HepG2 (cell line): ENCODE data around the gene ANAPC1. TPM values are rescaled to one million over a fixed set of nuclear protein-coding genes. Genes with fewer than 3 reads are reported as not detected.
"Not testable (repeated sequence)": the region's sequence is repeated elsewhere in the genome, so short reads cannot be mapped to it uniquely, and the experiment has no call there.

ENCODE experiments used
- ATAC-seq: fragments of 200-7000 bp; cut with Tn5 transposase; 3 replicates; pipeline ENCODE4 v1.9.1; 2020; ENCODE audit warnings: mild to moderate bottlenecking, moderate library complexity
- BruUV-seq: library from RNA; stranded (reverse); fragments of 400-500 nt; replicated peaks from 2 replicates; lab custom pipeline; 2021; lab: Mats Ljungman, UMichigan
- CTCF ChIA-PET: fragments of 300-600 bp; formaldehyde crosslinking; extraction: SDS; loops from one replicate; lab custom pipeline; 2021; ENCODE audit warnings: low total read pairs, inconsistent platforms, low intra/inter-chr PET ratio; lab: Yijun Ruan, JAX
- POLR2A ChIA-PET: fragments of 350-600 bp; sonication (Branson Sonifier 250); formaldehyde crosslinking; loops from one replicate; lab custom pipeline; 2020; ENCODE audit warnings: antibody characterized with exemption, inconsistent platforms; lab: Yijun Ruan, JAX
- DNase-seq: peaks from one replicate; pipeline ENCODE4 v3.0.0-alpha.2; 2015; ENCODE audit warnings: low spot score
- FAIRE-seq: peaks from 3 replicates; lab custom pipeline; 2011; peaks lifted over from hg19 to GRCh38; lab: Jason Lieb, UNC
- H2AFZ ChIP-seq: one replicate; pipeline ENCODE4 v1.6.1; 2011; ENCODE audit warnings: low read length, inconsistent platforms
- H3K27ac ChIP-seq: fragments of 300-600 bp; 3 replicates; pipeline ENCODE4 v1.8.0; 2011; ENCODE audit warnings: mixed run types, mild to moderate bottlenecking, mixed read lengths, low read length, inconsistent platforms; ENCODE audit not compliant: insufficient read depth; ENCODE audit errors: extremely low read length
- H3K27me3 ChIP-seq, 2 experiments: fragments of 200-600 bp in 1 of 2; 2 replicates in 1 of 2; 3 replicates in 1 of 2; pipeline versions ENCODE4 v1.6.0 to v1.8.0; 2011; ENCODE audit warnings: low read length in 2 of 2, mild to moderate bottlenecking in 2 of 2, moderate library complexity in 2 of 2, inconsistent platforms in 1 of 2; ENCODE audit not compliant: insufficient read depth in 2 of 2, control insufficient read depth in 1 of 2
- H3K36me3 ChIP-seq, 2 experiments: fragments of 200-600 bp in 1 of 2; replicated peaks in 1 of 2; 2 replicates in 1 of 2; 3 replicates in 1 of 2; pipeline versions ENCODE4 v1.5.1 to v1.8.0; 2011; ENCODE audit warnings: low read length in 2 of 2, inconsistent platforms in 1 of 2; ENCODE audit not compliant: insufficient read depth in 2 of 2, control insufficient read depth in 1 of 2
- H3K4me1 ChIP-seq: 2 replicates; pipeline ENCODE4 v1.5.1; 2012; ENCODE audit warnings: low read length, inconsistent platforms; ENCODE audit not compliant: insufficient read depth
- H3K4me2 ChIP-seq: 2 replicates; pipeline ENCODE4 v1.6.0; 2011; ENCODE audit warnings: low read depth, low read length, inconsistent platforms
- H3K4me3 ChIP-seq, 3 experiments: fragments of 200-600 bp in 1 of 3; sonication (generic), shearing (Covaris generic) in 1 of 3; replicated peaks in 1 of 3; 2 replicates each; pipeline ENCODE4 v1.5.1; 2011 to 2016; ENCODE audit warnings: low read length in 3 of 3, inconsistent platforms in 2 of 3, low read depth in 2 of 3, mild to moderate bottlenecking in 2 of 3, control low read depth in 1 of 3, mixed read lengths in 1 of 3; ENCODE audit not compliant: insufficient read depth in 1 of 3
- H3K79me2 ChIP-seq: one replicate; pipeline ENCODE4 v1.6.1; 2011; ENCODE audit warnings: low read length, inconsistent platforms; ENCODE audit not compliant: insufficient read depth
- H3K9ac ChIP-seq: 2 replicates; pipeline ENCODE4 v1.6.0; 2011; ENCODE audit warnings: mild to moderate bottlenecking, low read depth, low read length, inconsistent platforms; ENCODE audit not compliant: insufficient read depth
- H3K9me3 ChIP-seq: 2 replicates; pipeline ENCODE4 v1.5.1; 2012; ENCODE audit warnings: mild to moderate bottlenecking, low read length
- H4K20me1 ChIP-seq: 2 replicates; pipeline ENCODE4 v1.6.0; 2011; ENCODE audit warnings: inconsistent platforms, mild to moderate bottlenecking, low read length, moderate library complexity; ENCODE audit not compliant: insufficient read depth
- ERF ChIP-seq: IDR thresholded peaks from 2 replicates; pipeline ENCODE4 v1.6.1; 2018; ENCODE audit warnings: missing biosample characterization, missing genetic modification reagents
- HOXA3 ChIP-seq: sonication (generic); formaldehyde crosslinking; IDR thresholded peaks from 2 replicates; pipeline ENCODE4 v1.5.0; 2020; ENCODE audit warnings: missing genetic modification reagents
- KDM2A ChIP-seq: sonication (generic); formaldehyde crosslinking; IDR thresholded peaks from 2 replicates; pipeline ENCODE4 v1.4.0; 2020; ENCODE audit warnings: low read depth, missing genetic modification reagents, borderline replicate concordance
- KDM3A ChIP-seq: IDR thresholded peaks from 2 replicates; pipeline ENCODE4 v1.6.1; 2018; ENCODE audit warnings: low read depth, missing compliant biosample characterization
- SMC3 ChIP-seq: IDR thresholded peaks from 2 replicates; pipeline ENCODE4 v1.6.1; 2011; ENCODE audit warnings: low read length, improper control_type of control experiment
- STAG1 ChIP-seq: sonication (generic); formaldehyde crosslinking; IDR thresholded peaks from 2 replicates; pipeline ENCODE4 v1.4.0; 2020; ENCODE audit warnings: missing genetic modification reagents
- YY1 ChIP-seq: IDR thresholded peaks from 2 replicates; pipeline ENCODE4 v1.6.1; 2011; ENCODE audit warnings: low read length, low read depth, moderate library complexity, mild to moderate bottlenecking; ENCODE audit not compliant: insufficient read depth, insufficient replicate concordance
- ZNF143 ChIP-seq: sonication (generic); formaldehyde crosslinking; IDR thresholded peaks from 2 replicates; pipeline ENCODE4 v1.4.0; 2020; ENCODE audit warnings: missing genetic modification reagents
- ZNF331 ChIP-seq: sonication (generic); formaldehyde crosslinking; IDR thresholded peaks from 2 replicates; pipeline ENCODE4 v1.4.0; 2020; ENCODE audit warnings: missing genetic modification reagents
- WGBS: methylation state at CpG from one replicate; pipeline ENCODE4 v1.1.6; 2017; ENCODE audit warnings: low lambda C conversion rate; 5-methylcytosine and 5-hydroxymethylcytosine counted together
- in situ Hi-C: cut with HindIII; loops from 2 replicates; pipeline ENCODE4 v1.10.0; 2017; ENCODE audit warnings: low pct_unique_long_range_greater_than_20kb; ENCODE audit not compliant: extremely low pct_ligation_motif_present
- intact Hi-C: fragments of 100-400 bp; cut with micrococcal nuclease; formaldehyde crosslinking; loops from one replicate; pipeline ENCODE4 v1.10.0; 2022; ENCODE audit not compliant: unreplicated experiment
- polyA plus RNA-seq, 8 experiments: library from polyadenylated mRNA; depleted of rRNA in 3 of 8; stranded (reverse) in 7 of 8; unstranded in 1 of 8; fragments of >200 nt; fragmentation: Illumina TruSeq in 4 of 8; extraction: Trizol in 4 of 8; gene quantifications; 2 replicates each; pipeline versions ENCODE4 v1.2.1 to v1.2.3, GENCODE V29; 2011 to 2016; ENCODE audit warnings: low read depth in 4 of 8, missing spikeins in 1 of 8, mixed read lengths in 1 of 8; ENCODE audit not compliant: insufficient read depth in 1 of 8
- total RNA-seq, 5 experiments: library from RNA; depleted of rRNA; stranded (reverse); fragments of >200 nt; fragmentation: Illumina TruSeq; extraction: Trizol; gene quantifications; 2 replicates each; pipeline ENCODE4 v1.2.3, GENCODE V29; 2016; ENCODE audit warnings: low read depth in 1 of 5

The ANAPC1 gene
- total and polyA plus RNA-seq, 2 of the 13 experiments (the other 11 are each of a cell fraction or from before 2014, with no cell fraction given): 50.0 to 89.7 TPM

GRCh38 chr2:111747410-111748115 lies 136.4 kb downstream of the ANAPC1 start:
- peak; percentile 93 for FAIRE-seq
- in situ Hi-C loops, H3K4me1 ChIP-seq, H3K9ac ChIP-seq, CTCF ChIA-PET, intact Hi-C loops, H3K36me3 ChIP-seq, H3K4me3 ChIP-seq, POLR2A ChIA-PET, H4K20me1 ChIP-seq, H3K27me3 ChIP-seq, H3K79me2 ChIP-seq, H3K9me3 ChIP-seq, H3K27ac ChIP-seq, H2AFZ ChIP-seq, DNase-seq, BruUV-seq: not testable (repeated sequence)
- WGBS: 42% methylated on average over 7 of the region's 23 CpGs
- H3K4me2 ChIP-seq: 0 out of 2 replicates have a peak overlapping the region, but pooled peaks have one; percentile 18
- TF ChIP-seq STAG1 (CRISPR knock-in tag) (peak; percentile 76), ZNF331 (CRISPR knock-in tag) (peak; percentile 54; the same call in 1 of the 2 replicates), ERF (CRISPR knock-in tag) (0 out of 2 replicates have a peak, but pooled peaks have one; percentile 27), KDM2A (CRISPR knock-in tag) (peak; percentile 35; the same call in 1 of the 2 replicates), HOXA3 (CRISPR knock-in tag) (0 out of 2 replicates have a peak, but pooled peaks have one; percentile 25), KDM3A (CRISPR knock-in tag) (peak; percentile 64; the same call in 1 of the 2 replicates), YY1 (peak; percentile 41), SMC3 (0 out of 2 replicates have a peak, but pooled peaks have one; percentile 13), ZNF143 (CRISPR knock-in tag) (peak; percentile 47)
- ATAC-seq: peak; percentile 93

GRCh38 chr2:111744751-111745150 lies 139.2 kb downstream of the ANAPC1 start:
- H2AFZ ChIP-seq, H3K36me3 ChIP-seq, FAIRE-seq, H3K4me1 ChIP-seq, H3K79me2 ChIP-seq, H3K9ac ChIP-seq, BruUV-seq, H3K9me3 ChIP-seq, ATAC-seq, H3K27ac ChIP-seq, H3K27me3 ChIP-seq, H4K20me1 ChIP-seq, DNase-seq, H3K4me2 ChIP-seq, in situ Hi-C loops, intact Hi-C loops, POLR2A ChIA-PET, H3K4me3 ChIP-seq, CTCF ChIA-PET: not testable (repeated sequence)
- WGBS: 74% methylated on average over 8 of the region's 8 CpGs

GRCh38 chr2:111741517-111741916 lies 142.5 kb downstream of the ANAPC1 start:
- FAIRE-seq (peak; percentile 89), ATAC-seq (peak; percentile 80)
- BruUV-seq, intact Hi-C loops, CTCF ChIA-PET, H3K27me3 ChIP-seq, H2AFZ ChIP-seq, H4K20me1 ChIP-seq, H3K27ac ChIP-seq, in situ Hi-C loops, H3K9me3 ChIP-seq, H3K36me3 ChIP-seq, H3K4me3 ChIP-seq, POLR2A ChIA-PET, H3K4me1 ChIP-seq, H3K9ac ChIP-seq, H3K79me2 ChIP-seq, DNase-seq: not testable (repeated sequence)
- H3K4me2 ChIP-seq: peak overlapping the region; percentile 12; the same call in 1 of the 2 replicates
- WGBS: 6% methylated on average over 2 of the region's 3 CpGs
